ENCODE data around the gene GRIA3. TPM values are rescaled to one million over a fixed set of nuclear protein-coding genes. Genes with fewer than 3 reads are reported as not detected.
A peak's percentile ranks its signal among the peaks of the same experiment; 100 is the strongest.

Gene GRIA3
- total and polyA plus RNA-seq, 5 donors from 2014 or later, result not detected

DNA sequence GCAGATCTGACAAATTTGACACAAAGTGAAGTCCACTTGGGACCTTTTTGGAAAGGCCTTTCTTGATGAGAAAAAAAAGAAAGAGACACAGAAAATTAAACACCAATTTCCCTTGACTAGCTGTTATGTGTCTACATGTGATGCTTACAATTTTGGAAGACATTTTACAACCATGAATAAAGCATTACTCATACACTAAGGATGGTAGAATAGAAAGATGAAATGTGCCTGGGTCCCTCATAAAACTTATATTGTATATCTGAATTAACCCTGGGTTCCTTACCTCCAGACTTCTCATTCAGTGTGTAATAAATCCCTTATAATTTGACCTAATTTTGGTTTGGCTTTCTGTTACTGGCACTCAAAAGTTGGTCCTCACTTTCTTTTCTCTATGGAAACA lies 16.5 kb upstream of the GRIA3 start:
- H3K36me3 ChIP-seq (ENCODE audit: control insufficient read depth, insufficient read depth, low read length), result no peaks in the 10 kb centered on the region
- no peak overlapping the region for H3K27ac Mint-ChIP-seq
- no peaks in the 10 kb centered on the region for H3K27me3 ChIP-seq (ENCODE audit: control insufficient read depth, insufficient read depth, low read length)
- no peaks in the 10 kb centered on the region for H3K36me3 Mint-ChIP-seq
- no peaks in the 10 kb centered on the region for H3K4me1 Mint-ChIP-seq
- H3K4me3 ChIP-seq (ENCODE audit: low read depth, low read length), result no peak overlapping the region
- ATAC-seq (ENCODE audit: low read depth in 2 of 2), result no peak
- peaks cover 0 to 7% (median 4%) of the 10 kb centered on the region in 7 donors for H3K9me3 Mint-ChIP-seq
- no peaks in the 10 kb centered on the region for H3K9me3 ChIP-seq (ENCODE audit: control insufficient read depth in 2 of 2, low read length in 2 of 2)
- no peak overlapping the region for H3K4me3 Mint-ChIP-seq
- H3K4me1 ChIP-seq (ENCODE audit: control insufficient read depth, insufficient read depth, low read length, poor library complexity, severe bottlenecking), result no peaks in the 10 kb centered on the region
- no peaks in the 10 kb centered on the region for H3K27me3 Mint-ChIP-seq
- H3K27ac ChIP-seq (ENCODE audit: insufficient read depth, low read length, poor library complexity, severe bottlenecking), result no peak overlapping the region
- no peak for DNase-seq

DNA sequence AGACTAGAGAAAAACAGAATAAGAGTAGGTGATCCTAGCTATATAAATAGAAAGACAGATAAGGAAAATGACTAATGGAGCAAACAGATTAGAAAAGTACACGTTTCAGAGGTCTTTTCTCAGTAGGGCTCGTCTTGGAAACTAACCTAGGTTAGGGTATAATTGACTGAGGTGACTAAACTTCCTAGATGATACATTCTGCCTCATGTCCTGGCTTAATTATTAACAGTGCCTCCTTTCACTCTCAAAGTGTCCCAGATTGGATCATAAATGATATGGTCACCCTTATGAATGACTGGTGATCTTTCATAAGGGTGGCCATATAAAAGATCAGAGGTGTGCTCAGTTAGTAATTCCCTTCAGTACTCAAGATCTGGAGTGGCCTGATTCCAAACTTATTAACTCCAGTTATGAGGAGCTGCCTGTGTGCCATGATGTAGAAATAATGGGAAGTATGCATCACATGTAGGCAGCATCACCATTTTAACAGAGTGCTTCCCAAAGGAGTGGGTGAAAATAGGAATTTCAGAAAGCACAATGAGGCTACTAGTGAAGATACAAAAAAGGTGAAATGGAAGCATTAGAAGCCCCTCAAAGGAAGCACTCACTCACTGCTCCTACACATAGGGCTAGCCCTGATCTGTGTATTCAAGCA lies 14.7 kb upstream of the GRIA3 start:
- Mint-ChIP-seq H3K4me3 (no peak overlapping the region), H3K9me3 (peaks cover 0 to 7% (median 2%) of the 10 kb centered on the region in 7 donors), H3K27me3 (no peaks in the 10 kb centered on the region), H3K27ac (no peak overlapping the region), H3K4me1 (no peaks in the 10 kb centered on the region), H3K36me3 (no peaks in the 10 kb centered on the region)
- ATAC-seq (ENCODE audit: low read depth in 2 of 2), result no peak
- no peak overlapping the region for H3K27ac ChIP-seq (ENCODE audit: insufficient read depth, low read length, poor library complexity, severe bottlenecking)
- no peaks in the 10 kb centered on the region for H3K36me3 ChIP-seq (ENCODE audit: control insufficient read depth, insufficient read depth, low read length)
- no peaks in the 10 kb centered on the region for H3K9me3 ChIP-seq (ENCODE audit: control insufficient read depth in 2 of 2, low read length in 2 of 2)
- H3K4me1 ChIP-seq (ENCODE audit: control insufficient read depth, insufficient read depth, low read length, poor library complexity, severe bottlenecking), result no peaks in the 10 kb centered on the region
- H3K27me3 ChIP-seq (ENCODE audit: control insufficient read depth, insufficient read depth, low read length), result no peaks in the 10 kb centered on the region
- DNase-seq, result no peak
- no peak overlapping the region for H3K4me3 ChIP-seq (ENCODE audit: low read depth, low read length)

DNA sequence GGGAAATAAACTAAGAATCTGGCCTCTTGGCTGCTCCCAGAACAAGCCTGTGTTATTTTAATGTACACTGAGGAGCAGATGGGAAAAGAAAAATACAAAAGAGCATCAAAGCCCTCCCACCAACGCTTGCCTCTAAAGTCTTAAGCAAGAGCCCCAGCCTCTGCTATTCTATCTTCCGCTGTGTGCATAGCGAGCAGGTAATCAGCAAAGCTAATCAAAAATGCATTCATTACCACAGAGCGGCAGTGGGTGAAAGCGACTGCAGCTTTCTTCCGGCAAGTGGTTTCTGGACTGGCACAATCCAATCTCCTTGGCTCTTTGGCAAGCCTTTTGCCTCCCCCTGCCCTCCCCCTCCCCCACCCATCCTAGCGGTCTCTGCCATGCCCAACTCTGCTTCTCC lies 13.5 kb upstream of the GRIA3 start:
- no peaks in the 10 kb centered on the region for H3K36me3 Mint-ChIP-seq
- H3K4me3 Mint-ChIP-seq, result no peak overlapping the region
- Histone ChIP-seq H3K27ac (ENCODE audit: insufficient read depth, low read length, poor library complexity, severe bottlenecking) (no peak overlapping the region), H3K4me3 (ENCODE audit: low read depth, low read length) (no peak overlapping the region), H3K36me3 (ENCODE audit: control insufficient read depth, insufficient read depth, low read length) (no peaks in the 10 kb centered on the region), H3K9me3 (ENCODE audit: control insufficient read depth in 2 of 2, low read length in 2 of 2) (no peaks in the 10 kb centered on the region), H3K27me3 (ENCODE audit: control insufficient read depth, insufficient read depth, low read length) (no peaks in the 10 kb centered on the region), H3K4me1 (ENCODE audit: control insufficient read depth, insufficient read depth, low read length, poor library complexity, severe bottlenecking) (no peaks in the 10 kb centered on the region)
- H3K4me1 Mint-ChIP-seq, result no peaks in the 10 kb centered on the region
- H3K27me3 Mint-ChIP-seq, result no peaks in the 10 kb centered on the region
- no peak overlapping the region for H3K27ac Mint-ChIP-seq
- DNase-seq (no peak), ATAC-seq (ENCODE audit: low read depth in 2 of 2) (no peak)
- H3K9me3 Mint-ChIP-seq, result peaks cover 0 to 4% (median 2%) of the 10 kb centered on the region in 7 donors

DNA sequence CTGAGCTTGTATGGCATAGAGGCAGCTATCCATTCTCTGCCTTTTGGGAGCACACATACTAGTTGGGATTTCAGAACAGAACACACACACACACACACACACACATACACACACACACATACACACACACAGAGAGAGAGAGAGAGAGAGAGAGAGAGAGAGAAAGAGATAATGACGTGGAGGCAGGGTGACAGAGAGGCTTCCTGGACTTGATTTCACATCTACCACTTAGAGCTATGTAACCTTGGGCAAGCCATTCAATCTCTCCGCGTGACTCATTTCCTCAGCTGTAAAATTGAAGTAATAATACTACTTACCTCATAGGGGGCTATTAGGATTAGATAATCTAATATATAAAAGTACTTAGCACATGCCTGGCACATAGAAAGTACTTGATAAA lies 12.3 kb upstream of the GRIA3 start:
- Histone ChIP-seq H3K4me1 (ENCODE audit: control insufficient read depth, insufficient read depth, low read length, poor library complexity, severe bottlenecking) (no peaks in the 10 kb centered on the region), H3K27ac (ENCODE audit: insufficient read depth, low read length, poor library complexity, severe bottlenecking) (no peak overlapping the region), H3K4me3 (ENCODE audit: low read depth, low read length) (no peak overlapping the region), H3K9me3 (ENCODE audit: control insufficient read depth in 2 of 2, low read length in 2 of 2) (no peaks in the 10 kb centered on the region), H3K36me3 (ENCODE audit: control insufficient read depth, insufficient read depth, low read length) (no peaks in the 10 kb centered on the region), H3K27me3 (ENCODE audit: control insufficient read depth, insufficient read depth, low read length) (no peaks in the 10 kb centered on the region)
- DNase-seq (no peak), ATAC-seq (ENCODE audit: low read depth in 2 of 2) (no peak)
- Mint-ChIP-seq H3K36me3 (no peaks in the 10 kb centered on the region), H3K27ac (no peak overlapping the region), H3K4me3 (no peak overlapping the region), H3K4me1 (no peaks in the 10 kb centered on the region), H3K9me3 (peaks cover 0 to 3% (median 0%) of the 10 kb centered on the region in 7 donors), H3K27me3 (no peaks in the 10 kb centered on the region)

DNA sequence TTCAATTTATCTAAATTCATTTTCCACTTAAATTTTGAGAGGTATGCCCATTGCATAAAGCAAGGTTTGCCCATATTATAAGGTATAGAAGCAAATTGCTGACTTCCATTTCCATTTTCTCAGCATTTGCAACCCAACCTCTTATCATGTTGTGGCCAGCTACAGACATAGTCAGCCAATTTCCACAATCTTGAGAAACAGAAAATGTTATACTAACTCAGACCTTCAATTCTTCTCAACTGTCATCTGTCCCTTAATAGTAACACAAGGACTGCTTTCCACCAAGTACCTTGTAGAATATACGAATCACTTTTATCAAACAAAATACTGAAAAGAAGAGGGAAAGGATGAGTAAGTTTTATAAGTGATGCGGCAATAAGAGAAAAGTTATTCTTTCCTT lies 11.2 kb upstream of the GRIA3 start:
- Histone ChIP-seq H3K36me3 (ENCODE audit: control insufficient read depth, insufficient read depth, low read length) (no peaks in the 10 kb centered on the region), H3K27me3 (ENCODE audit: control insufficient read depth, insufficient read depth, low read length) (no peaks in the 10 kb centered on the region), H3K4me3 (ENCODE audit: low read depth, low read length) (no peak overlapping the region), H3K4me1 (ENCODE audit: control insufficient read depth, insufficient read depth, low read length, poor library complexity, severe bottlenecking) (no peaks in the 10 kb centered on the region), H3K9me3 (ENCODE audit: control insufficient read depth in 2 of 2, low read length in 2 of 2) (no peaks in the 10 kb centered on the region), H3K27ac (ENCODE audit: insufficient read depth, low read length, poor library complexity, severe bottlenecking) (no peak overlapping the region)
- ATAC-seq (ENCODE audit: low read depth in 2 of 2) (no peak), DNase-seq (no peak)
- Mint-ChIP-seq H3K4me3 (no peak overlapping the region), H3K9me3 (peaks cover 0 to 1% (median 0%) of the 10 kb centered on the region in 7 donors), H3K36me3 (no peaks in the 10 kb centered on the region), H3K27ac (no peak overlapping the region), H3K4me1 (no peaks in the 10 kb centered on the region), H3K27me3 (no peaks in the 10 kb centered on the region)

DNA sequence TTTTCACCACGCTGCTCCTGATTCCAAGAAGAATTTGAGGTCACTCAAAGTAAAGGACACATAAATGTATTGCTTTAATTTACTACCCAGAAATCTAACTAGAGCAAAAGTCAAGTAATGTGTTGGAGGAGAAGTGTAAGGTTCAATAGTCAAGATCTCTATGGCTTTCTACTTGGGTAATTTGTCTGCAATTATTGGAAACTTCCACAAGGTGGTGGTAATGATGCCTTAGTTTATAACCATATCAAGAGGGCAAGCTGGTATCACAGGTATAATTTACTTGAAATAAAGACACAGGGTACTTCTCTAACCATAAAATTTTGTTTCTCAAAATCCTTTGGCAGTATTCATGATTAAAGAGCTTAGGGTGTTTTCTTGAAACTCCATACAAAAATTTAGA lies 10.2 kb upstream of the GRIA3 start:
- ATAC-seq (ENCODE audit: low read depth in 2 of 2) (no peak), DNase-seq (peak in 1 of 3 donors; percentile 6)
- Mint-ChIP-seq H3K4me1 (no peaks in the 10 kb centered on the region), H3K9me3 (peaks cover 0 to 1% (median 0%) of the 10 kb centered on the region in 7 donors), H3K4me3 (no peak overlapping the region), H3K27me3 (no peaks in the 10 kb centered on the region), H3K36me3 (no peaks in the 10 kb centered on the region), H3K27ac (no peak overlapping the region)
- Histone ChIP-seq H3K36me3 (ENCODE audit: control insufficient read depth, insufficient read depth, low read length) (no peaks in the 10 kb centered on the region), H3K27me3 (ENCODE audit: control insufficient read depth, insufficient read depth, low read length) (no peaks in the 10 kb centered on the region), H3K27ac (ENCODE audit: insufficient read depth, low read length, poor library complexity, severe bottlenecking) (no peak overlapping the region), H3K9me3 (ENCODE audit: control insufficient read depth in 2 of 2, low read length in 2 of 2) (no peaks in the 10 kb centered on the region), H3K4me1 (ENCODE audit: control insufficient read depth, insufficient read depth, low read length, poor library complexity, severe bottlenecking) (no peaks in the 10 kb centered on the region), H3K4me3 (ENCODE audit: low read depth, low read length) (no peak overlapping the region)

DNA sequence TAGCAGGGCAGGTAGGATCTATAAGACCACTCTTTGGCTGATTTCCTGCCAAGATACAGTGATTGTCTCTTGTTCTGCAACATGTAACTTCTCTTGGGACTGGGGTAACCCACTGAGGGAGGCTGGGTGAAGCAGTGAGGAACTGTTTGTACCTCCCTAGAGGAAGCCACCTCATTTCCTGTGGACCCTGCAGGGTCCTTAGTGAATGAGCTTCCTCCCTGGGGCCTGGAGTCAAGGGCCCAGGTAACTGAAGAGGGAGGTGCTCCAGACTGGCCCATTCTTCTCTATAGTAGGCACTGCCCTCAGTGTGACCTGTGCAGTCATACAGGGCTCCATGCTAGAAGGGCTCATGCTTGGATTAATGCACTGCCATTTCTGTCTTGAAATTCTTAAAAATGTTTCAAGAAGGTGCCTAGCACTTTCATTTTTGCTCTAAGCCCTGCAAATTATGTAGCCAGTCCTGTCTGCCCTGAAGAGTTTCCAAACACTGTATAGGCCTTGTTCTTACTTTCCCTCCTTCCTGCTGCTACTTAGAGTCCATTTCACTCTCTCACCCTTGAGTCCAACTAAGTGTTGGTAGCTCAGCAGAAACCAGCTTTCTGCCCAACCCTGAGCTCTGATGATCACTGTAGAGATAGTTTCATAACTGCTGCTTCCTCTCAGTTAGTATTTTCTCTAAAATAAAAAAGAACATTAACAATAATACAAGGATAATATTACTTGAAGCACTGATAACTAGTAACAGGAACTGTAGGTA lies 8.5 kb upstream of the GRIA3 start:
- peaks cover 0 to 1% (median 0%) of the 10 kb centered on the region in 7 donors for H3K9me3 Mint-ChIP-seq
- H3K27me3 Mint-ChIP-seq, result no peaks in the 10 kb centered on the region
- no peak overlapping the region for H3K4me3 ChIP-seq (ENCODE audit: low read depth, low read length)
- no peaks in the 10 kb centered on the region for H3K36me3 ChIP-seq (ENCODE audit: control insufficient read depth, insufficient read depth, low read length)
- no peak overlapping the region for H3K4me3 Mint-ChIP-seq
- H3K9me3 ChIP-seq (ENCODE audit: control insufficient read depth in 2 of 2, low read length in 2 of 2), result no peaks in the 10 kb centered on the region
- no peak for ATAC-seq (ENCODE audit: low read depth in 2 of 2)
- no peaks in the 10 kb centered on the region for H3K36me3 Mint-ChIP-seq
- H3K27ac Mint-ChIP-seq, result no peak overlapping the region
- no peaks in the 10 kb centered on the region for H3K4me1 ChIP-seq (ENCODE audit: control insufficient read depth, insufficient read depth, low read length, poor library complexity, severe bottlenecking)
- H3K27ac ChIP-seq (ENCODE audit: insufficient read depth, low read length, poor library complexity, severe bottlenecking), result no peak overlapping the region
- DNase-seq, result no peak
- H3K27me3 ChIP-seq (ENCODE audit: control insufficient read depth, insufficient read depth, low read length), result no peaks in the 10 kb centered on the region
- no peaks in the 10 kb centered on the region for H3K4me1 Mint-ChIP-seq

All from CD4-positive, CD25-positive, alpha-beta regulatory T cell (primary cell).